ENCODE results near the gene SLC12A7.

Gene SLC12A7

GRCh38 chr5:1042626-1043025, 69.2 kb downstream of the SLC12A7 start:
- no peak for DNase-seq (ENCODE audit: low read depth)
- H3K4me3 ChIP-seq (ENCODE audit: low read length), result no peak overlapping the region
- no peak for TF ChIP-seq CTCF (conservative IDR thresholded peaks at IDR 0.05; ENCODE audit: low read length)

- no peak for TF ChIP-seq CTCF (conservative IDR thresholded peaks at IDR 0.05; ENCODE audit: low read length)
- H3K4me3 ChIP-seq (ENCODE audit: low read length), result no peak overlapping the region
- DNase-seq (ENCODE audit: low read depth), result no peak
Observed at GRCh38 chr5:1041225-1042143, 70.4 kb downstream of the SLC12A7 start.

- no peak overlapping the region for H3K4me3 ChIP-seq (ENCODE audit: low read length)
- TF ChIP-seq CTCF (conservative IDR thresholded peaks at IDR 0.05; ENCODE audit: low read length), result no peak
- no peak for DNase-seq (ENCODE audit: low read depth)
Observed at GRCh38 chr5:1040571-1040970, 71.3 kb downstream of the SLC12A7 start.

GRCh38 chr5:1039706-1040260, 72.1 kb downstream of the SLC12A7 start:
- no peak for TF ChIP-seq CTCF (conservative IDR thresholded peaks at IDR 0.05; ENCODE audit: low read length)
- no peak for DNase-seq (ENCODE audit: low read depth)
- no peak overlapping the region for H3K4me3 ChIP-seq (ENCODE audit: low read length)

GRCh38 chr5:1039210-1039548, 72.7 kb downstream of the SLC12A7 start:
- no peak overlapping the region for H3K4me3 ChIP-seq (ENCODE audit: low read length)
- no peak for DNase-seq (ENCODE audit: low read depth)
- TF ChIP-seq CTCF (conservative IDR thresholded peaks at IDR 0.05; ENCODE audit: low read length), result no peak

- no peak for DNase-seq (ENCODE audit: low read depth)
- no peak overlapping the region for H3K4me3 ChIP-seq (ENCODE audit: low read length)
- TF ChIP-seq CTCF (conservative IDR thresholded peaks at IDR 0.05; ENCODE audit: low read length), result no peak
Observed at GRCh38 chr5:1038417-1039209, 73.2 kb downstream of the SLC12A7 start.
